ENCODE measurements around the gene CSNK2A1. TPM values are rescaled to one million over a fixed set of nuclear protein-coding genes. Genes with fewer than 3 reads are reported as not detected.
"Not testable (repeated sequence)": the region's sequence is repeated elsewhere in the genome, so short reads cannot be mapped to it uniquely, and the experiment has no call there.

CSNK2A1 gene
- total and polyA plus RNA-seq, 2 donors = 54.6 to 168 TPM

GRCh38 chr20:479487-479886 lies 64.1 kb downstream of the CSNK2A1 start:
- no peaks in the 10 kb centered on the region for H3K36me3 ChIP-seq (ENCODE audit: insufficient read depth)
- no peak overlapping the region for H3K4me3 ChIP-seq (ENCODE audit: low read depth, low read length)
- 71% methylated on average over 2 of the region's 2 CpGs for WGBS
- DNase-seq (ENCODE audit: extremely low spot score) = no peak
- H3K4me1 ChIP-seq (ENCODE audit: insufficient read depth) = no peaks in the 10 kb centered on the region
- no peak overlapping the region for H3K27ac ChIP-seq (ENCODE audit: low read depth)

DNA sequence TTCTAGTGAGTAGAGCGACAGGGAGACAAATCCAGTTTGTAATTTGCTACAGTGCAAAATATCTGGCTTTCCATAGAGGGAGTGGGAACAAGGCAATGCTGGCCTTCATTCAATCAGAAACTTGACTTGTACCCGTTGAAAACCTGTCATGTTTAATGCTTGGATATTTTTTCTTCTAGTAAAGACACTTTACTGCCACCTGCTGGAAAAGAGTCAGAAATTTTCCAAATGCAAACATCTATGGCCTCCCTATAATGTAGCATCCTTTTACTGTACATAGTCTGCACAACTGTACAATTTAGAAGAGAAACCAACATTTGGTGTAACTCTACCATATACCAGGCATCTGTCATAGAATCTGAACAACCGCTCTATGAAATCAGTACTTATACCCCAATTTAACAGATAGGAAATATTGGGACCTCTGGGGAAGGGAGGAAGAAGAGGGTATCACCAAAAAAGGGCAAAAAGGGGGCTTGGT lies 64.6 kb downstream of the CSNK2A1 start:
- Histone ChIP-seq H3K4me3 (ENCODE audit: low read depth, low read length) (no peak overlapping the region), H3K27ac (ENCODE audit: low read depth) (no peak overlapping the region), H3K36me3 (ENCODE audit: insufficient read depth) (no peaks in the 10 kb centered on the region), H3K4me1 (ENCODE audit: insufficient read depth) (no peaks in the 10 kb centered on the region)
- 58% methylated on average over 3 of the region's 3 CpGs for WGBS
- no peak for DNase-seq (ENCODE audit: extremely low spot score)

DNA sequence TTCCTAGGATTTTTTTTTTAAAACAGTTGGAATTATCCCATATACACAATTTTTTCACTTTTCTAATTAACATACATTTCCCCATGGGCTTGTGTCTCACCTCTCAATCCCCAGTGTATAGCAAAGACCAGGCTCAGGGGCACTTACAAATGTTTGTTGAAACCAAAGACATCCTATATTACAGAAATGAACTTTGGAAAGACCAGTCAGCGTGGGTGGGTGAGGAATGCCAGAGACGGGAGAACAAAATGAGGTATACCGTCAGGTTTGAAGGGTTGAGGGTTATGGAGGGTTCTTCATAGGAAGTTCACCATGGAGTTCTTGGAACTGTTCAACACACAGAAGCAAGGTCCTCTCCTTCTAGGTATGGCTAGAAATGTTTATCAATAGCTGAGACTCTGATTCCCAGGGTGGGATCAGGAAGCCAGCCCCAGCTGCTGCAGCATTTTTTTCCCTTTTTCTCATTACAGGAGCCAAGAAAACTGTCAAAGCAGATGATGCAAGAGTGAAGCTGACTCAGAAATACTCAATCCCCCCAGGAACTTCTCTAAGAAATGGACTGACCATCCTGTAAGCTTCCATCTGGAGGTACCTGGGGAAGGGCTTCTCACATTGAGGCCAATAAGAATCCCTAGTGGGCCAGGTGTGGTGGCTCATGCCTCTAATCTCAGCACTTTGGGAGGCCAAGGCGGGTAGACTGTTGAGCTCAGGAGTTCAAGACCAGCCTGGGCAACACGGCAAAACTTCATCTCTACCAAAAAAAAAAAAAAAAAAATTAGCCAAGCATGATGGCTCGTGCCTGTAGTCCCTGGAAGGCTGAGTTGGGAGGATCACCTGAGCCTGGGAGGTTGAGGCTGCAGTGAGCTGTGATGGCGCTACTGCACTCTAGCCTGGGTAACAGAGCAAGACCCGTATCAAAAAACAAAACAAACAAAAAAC lies 65.3 kb downstream of the CSNK2A1 start:
- WGBS = 84% methylated on average over 8 of the region's 8 CpGs
- Histone ChIP-seq H3K36me3 (ENCODE audit: insufficient read depth) (no peaks in the 10 kb centered on the region), H3K27ac (ENCODE audit: low read depth) (no peak overlapping the region), H3K4me3 (ENCODE audit: low read depth, low read length) (no peak overlapping the region), H3K4me1 (ENCODE audit: insufficient read depth) (no peaks in the 10 kb centered on the region)
- no peak for DNase-seq (ENCODE audit: extremely low spot score)

GRCh38 chr20:476561-477249 lies 66.9 kb downstream of the CSNK2A1 start:
- H3K36me3 ChIP-seq (ENCODE audit: insufficient read depth); DNase-seq (ENCODE audit: extremely low spot score); H3K4me3 ChIP-seq (ENCODE audit: low read depth, low read length); H3K4me1 ChIP-seq (ENCODE audit: insufficient read depth); H3K27ac ChIP-seq (ENCODE audit: low read depth): not testable (repeated sequence)
- over 99% methylated on average over 6 of the region's 6 CpGs for WGBS

- no peaks in the 10 kb centered on the region for H3K36me3 ChIP-seq (ENCODE audit: insufficient read depth)
- no peak overlapping the region for H3K27ac ChIP-seq (ENCODE audit: low read depth)
- H3K4me1 ChIP-seq (ENCODE audit: insufficient read depth) = no peaks in the 10 kb centered on the region
- H3K4me3 ChIP-seq (ENCODE audit: low read depth, low read length) = no peak overlapping the region
- WGBS = 65% methylated on average over 6 of the region's 6 CpGs
- no peak for DNase-seq (ENCODE audit: extremely low spot score)
Observed at GRCh38 chr20:475463-476357, 67.9 kb downstream of the CSNK2A1 start.

DNA sequence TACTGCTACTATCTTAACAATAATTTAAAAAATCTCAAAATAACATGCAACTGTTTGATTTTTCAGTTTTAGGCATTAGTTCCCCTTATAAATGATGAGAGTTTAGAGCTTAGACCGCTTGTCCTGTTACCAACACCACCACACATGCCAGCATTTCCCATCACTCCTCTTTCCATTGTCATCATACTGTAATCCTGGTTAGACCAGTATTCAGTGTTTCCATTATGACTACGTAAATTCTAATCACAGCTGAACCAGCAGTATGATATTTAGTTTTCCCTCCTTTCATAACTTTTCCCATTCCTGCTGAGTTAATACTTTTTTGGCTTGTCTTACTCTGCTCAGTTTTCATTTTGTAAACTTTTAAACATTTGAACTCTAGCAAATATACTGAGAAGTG lies 69.0 kb downstream of the CSNK2A1 start:
- WGBS = 67% methylated on average over 2 of the region's 2 CpGs
- Histone ChIP-seq H3K4me3 (ENCODE audit: low read depth, low read length) (no peak overlapping the region), H3K4me1 (ENCODE audit: insufficient read depth) (no peaks in the 10 kb centered on the region), H3K27ac (ENCODE audit: low read depth) (no peak overlapping the region), H3K36me3 (ENCODE audit: insufficient read depth) (no peaks in the 10 kb centered on the region)
- no peak for DNase-seq (ENCODE audit: extremely low spot score)

- no peaks in the 10 kb centered on the region for H3K4me1 ChIP-seq (ENCODE audit: insufficient read depth)
- no peak overlapping the region for H3K27ac ChIP-seq (ENCODE audit: low read depth)
- H3K36me3 ChIP-seq (ENCODE audit: insufficient read depth) = no peaks in the 10 kb centered on the region
- 95% methylated on average over 1 of the region's 1 CpG for WGBS
- no peak overlapping the region for H3K4me3 ChIP-seq (ENCODE audit: low read depth, low read length)
- no peak for DNase-seq (ENCODE audit: extremely low spot score)
Observed at GRCh38 chr20:472889-473292, 70.7 kb downstream of the CSNK2A1 start.

DNA sequence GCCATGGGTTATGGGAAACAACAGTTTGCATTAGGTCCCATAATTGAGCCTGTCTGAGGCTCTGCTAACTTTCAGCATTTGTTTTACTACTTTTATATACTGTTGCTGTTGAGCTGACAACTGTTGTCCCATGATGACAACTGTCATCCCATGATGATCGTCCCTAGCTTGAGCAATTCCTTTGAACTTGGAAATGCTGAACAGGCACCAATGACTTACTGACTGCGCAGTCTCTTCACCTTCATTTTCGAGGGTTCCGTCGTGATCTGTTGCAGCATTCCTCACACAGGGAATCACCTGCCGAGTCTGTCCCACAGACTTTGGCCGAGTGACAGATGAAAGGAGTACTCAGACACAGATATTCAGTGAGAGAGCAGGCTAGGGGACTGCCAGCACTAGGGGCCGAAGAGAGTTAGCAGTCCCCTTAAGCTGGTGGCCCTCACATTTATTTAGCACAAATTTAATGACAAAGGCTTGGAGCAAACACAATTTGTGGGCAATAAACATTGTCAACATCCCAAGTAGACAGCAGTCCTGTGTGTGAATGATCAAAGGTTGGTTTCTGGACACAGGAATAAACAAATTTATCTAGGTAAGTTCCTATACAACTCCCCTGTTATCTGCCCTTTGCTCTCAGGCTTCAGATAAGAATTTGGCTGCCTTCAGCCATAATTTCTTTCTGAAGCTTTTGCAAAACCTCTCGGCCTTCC lies 71.3 kb downstream of the CSNK2A1 start:
- Histone ChIP-seq H3K36me3 (ENCODE audit: insufficient read depth) (no peaks in the 10 kb centered on the region), H3K27ac (ENCODE audit: low read depth) (no peak overlapping the region), H3K4me1 (ENCODE audit: insufficient read depth) (no peaks in the 10 kb centered on the region), H3K4me3 (ENCODE audit: low read depth, low read length) (no peak overlapping the region)
- no peak for DNase-seq (ENCODE audit: extremely low spot score)
- 91% methylated on average over 9 of the region's 9 CpGs for whole genome bisulfite sequencing

GRCh38 chr20:469746-470490 lies 73.7 kb downstream of the CSNK2A1 start:
- 75% methylated on average over 8 of the region's 8 CpGs for WGBS
- no peak for DNase-seq (ENCODE audit: extremely low spot score)
- Histone ChIP-seq H3K27ac (ENCODE audit: low read depth) (no peak overlapping the region), H3K4me3 (ENCODE audit: low read depth, low read length) (no peak overlapping the region), H3K36me3 (ENCODE audit: insufficient read depth) (no peaks in the 10 kb centered on the region), H3K4me1 (ENCODE audit: insufficient read depth) (no peaks in the 10 kb centered on the region)

DNA sequence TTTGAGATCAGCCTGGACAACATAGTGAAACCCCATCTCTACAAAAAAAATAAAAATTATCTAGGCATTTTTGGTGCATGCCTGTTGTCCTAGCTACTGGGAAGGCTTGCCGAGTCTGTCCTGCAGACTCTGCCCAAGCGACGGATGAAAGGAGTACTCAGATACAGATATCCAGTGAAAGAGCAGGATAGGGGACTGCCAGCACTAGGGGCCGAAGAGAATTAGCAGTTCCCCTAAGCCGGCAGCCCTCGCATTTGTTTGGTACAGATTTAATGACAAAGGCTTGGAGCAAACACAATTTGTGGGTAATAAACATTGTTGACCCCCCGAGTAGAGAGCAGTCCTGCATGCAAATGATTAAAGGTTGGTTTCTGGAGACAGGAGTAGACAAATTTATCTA lies 75.8 kb downstream of the CSNK2A1 start:
- Histone ChIP-seq H3K36me3 (ENCODE audit: insufficient read depth) (no peaks in the 10 kb centered on the region), H3K27ac (ENCODE audit: low read depth) (no peak overlapping the region), H3K4me3 (ENCODE audit: low read depth, low read length) (no peak overlapping the region), H3K4me1 (ENCODE audit: insufficient read depth) (no peaks in the 10 kb centered on the region)
- 87% methylated on average over 7 of the region's 7 CpGs for WGBS
- DNase-seq (ENCODE audit: extremely low spot score) = no peak

GRCh38 chr20:462199-462991 lies 81.2 kb downstream of the CSNK2A1 start, which contains the start of gene TBC1D20:
Gene TBC1D20, minus strand, starts transcription at chr20:462533. Its CDS starts 128 bp downstream, at chr20:462405.
- peak; percentile 68 for DNase-seq (ENCODE audit: extremely low spot score)
- H3K27ac ChIP-seq (ENCODE audit: low read depth) = peak within 1 kb of the TSS; percentile 98
- H3K36me3 ChIP-seq (ENCODE audit: insufficient read depth) = no peaks in the 10 kb centered on the region
- under 1% methylated on average over 80 of the region's 80 CpGs for WGBS
- peak within 1 kb of the TSS; percentile 95 for H3K4me3 ChIP-seq (ENCODE audit: low read depth, low read length)
- no peaks in the 10 kb centered on the region for H3K4me1 ChIP-seq (ENCODE audit: insufficient read depth)

All from urinary bladder (tissue), 4 donors.